Endothelial cell of umbilical vein (primary cell): ENCODE data around the gene RPL22. TPM values are rescaled to one million over a fixed set of nuclear protein-coding genes. Genes with fewer than 3 reads are reported as not detected.

Source experiments
- BruUV-seq: library from RNA; stranded (reverse); fragments of 400-500 nt; replicated peaks from 2 replicates; lab custom pipeline; 2021; lab: Mats Ljungman, UMichigan
- CTCF ChIA-PET: fragments of 300-600, 350-600 bp; sonication (Branson Sonifier 250); formaldehyde crosslinking; loops from one replicate; lab custom pipeline; 2021; ENCODE audit warnings: antibody characterized with exemption, inconsistent platforms; lab: Charles Lee
- POLR2A ChIA-PET: fragments of 300-600, 350-600 bp; sonication (Branson Sonifier 250); formaldehyde crosslinking; loops from one replicate; lab custom pipeline; 2021; ENCODE audit warnings: antibody characterized with exemption, inconsistent platforms; lab: Charles Lee
- DNase-seq: peaks from one replicate; pipeline ENCODE4 v3.0.0-alpha.2; 2011; ENCODE audit warnings: low read depth, low spot score
- FAIRE-seq: peaks from 2 replicates; lab custom pipeline; 2011; peaks lifted over from hg19 to GRCh38; lab: Jason Lieb, UNC
- H2AFZ ChIP-seq: 2 replicates; pipeline ENCODE4 v1.6.0; 2012; ENCODE audit warnings: low read depth, low read length, control low read depth, inconsistent platforms
- H3K27ac ChIP-seq: 2 replicates; pipeline ENCODE4 v1.5.1; 2011; ENCODE audit warnings: low read depth, mild to moderate bottlenecking, control low read depth, low read length, moderate library complexity; ENCODE audit not compliant: insufficient read depth
- H3K27me3 ChIP-seq, 2 experiments: 2 replicates each; pipeline versions ENCODE4 v1.6.0 to v1.6.1; 2011; ENCODE audit warnings: low read length in 2 of 2, mixed read lengths in 1 of 2; ENCODE audit not compliant: control insufficient read depth in 2 of 2, insufficient read depth in 2 of 2
- H3K36me3 ChIP-seq, 2 experiments: 2 replicates in 1 of 2; 3 replicates in 1 of 2; pipeline ENCODE4 v1.5.1; 2011; ENCODE audit warnings: low read length in 2 of 2, mild to moderate bottlenecking in 1 of 2, moderate library complexity in 1 of 2; ENCODE audit not compliant: control insufficient read depth in 2 of 2, insufficient read depth in 2 of 2; ENCODE audit errors: extremely low read depth in 1 of 2
- H3K4me1 ChIP-seq: 3 replicates; pipeline ENCODE4 v1.5.1; 2011; ENCODE audit warnings: mild to moderate bottlenecking, low read length; ENCODE audit not compliant: control insufficient read depth, insufficient read depth; ENCODE audit errors: extremely low read depth
- H3K4me2 ChIP-seq: 2 replicates; pipeline ENCODE4 v1.6.1; 2011; ENCODE audit warnings: low read length, control low read depth, mixed read lengths; ENCODE audit not compliant: insufficient read depth
- H3K4me3 ChIP-seq, 3 experiments: fragments of 200-600 bp in 1 of 3; sonication (generic), shearing (Covaris generic) in 1 of 3; replicated peaks in 1 of 3; 2 replicates each; pipeline ENCODE4 v1.5.1; 2011 to 2016; ENCODE audit warnings: control low read depth in 3 of 3, low read length in 3 of 3, mild to moderate bottlenecking in 2 of 3, inconsistent platforms in 1 of 3, low read depth in 1 of 3, moderate library complexity in 1 of 3; ENCODE audit not compliant: insufficient read depth in 1 of 3
- H3K79me2 ChIP-seq: 2 replicates; pipeline ENCODE4 v1.6.0; 2012; ENCODE audit warnings: low read length, inconsistent platforms; ENCODE audit not compliant: control insufficient read depth, insufficient read depth
- H3K9ac ChIP-seq: replicated peaks from 2 replicates; pipeline ENCODE3; 2011; ENCODE audit warnings: low read length, control low read depth; ENCODE audit not compliant: insufficient read depth; ENCODE audit errors: extremely low read depth
- H3K9me1 ChIP-seq: replicated peaks from 3 replicates; pipeline ENCODE4 v1.6.0; 2011; ENCODE audit warnings: mild to moderate bottlenecking, low read length; ENCODE audit not compliant: control insufficient read depth, insufficient read depth; ENCODE audit errors: extremely low read depth
- H3K9me3 ChIP-seq: replicated peaks from 2 replicates; pipeline ENCODE4 v1.5.1; 2012; ENCODE audit warnings: low read length, inconsistent platforms; ENCODE audit not compliant: control insufficient read depth, insufficient read depth
- H4K20me1 ChIP-seq: replicated peaks from 2 replicates; pipeline ENCODE3; 2011; ENCODE audit warnings: mild to moderate bottlenecking, low read length; ENCODE audit not compliant: control insufficient read depth, insufficient read depth; ENCODE audit errors: extremely low read depth
- CTCF ChIP-seq, 2 donors: IDR thresholded peaks; 1 replicate in 1 of 2; 2 replicates in 1 of 2; pipeline ENCODE4 v1.5.1; 2011; ENCODE audit warnings: low read length in 2 of 2, mild to moderate bottlenecking in 2 of 2, moderate library complexity in 2 of 2, control low read depth in 1 of 2, inconsistent platforms in 1 of 2, low read depth in 1 of 2; ENCODE audit not compliant: insufficient read depth in 1 of 2; ENCODE audit errors: extremely low read depth in 1 of 2
- EZH2 ChIP-seq: IDR thresholded peaks from 2 replicates; pipeline ENCODE4 v1.6.1; 2012; ENCODE audit warnings: borderline replicate concordance, low read depth, mild to moderate bottlenecking, moderate library complexity, low read length, inconsistent platforms; ENCODE audit not compliant: severe bottlenecking
- JUN ChIP-seq: IDR thresholded peaks from 2 replicates; pipeline ENCODE4 v1.6.1; 2011; ENCODE audit warnings: borderline replicate concordance, low read depth; ENCODE audit not compliant: insufficient read length, insufficient read depth
- MYC ChIP-seq: IDR thresholded peaks from one replicate; pipeline ENCODE4 v1.6.1; 2011; ENCODE audit warnings: mild to moderate bottlenecking, low read depth, low read length
- dilution Hi-C: fragments of 300-500 bp; cut with MboI; formaldehyde crosslinking; loops from one replicate; pipeline ENCODE4 v1.15.0; 2019; ENCODE audit warnings: low sequenced_read_pairs; ENCODE audit not compliant: extremely low pct_ligation_motif_present
- intact Hi-C: fragments of 100-400 bp; cut with micrococcal nuclease; formaldehyde crosslinking; loops from one replicate; pipeline ENCODE4 v1.10.0; 2022
- polyA plus RNA-seq, 4 experiments: library from polyadenylated mRNA; depleted of rRNA in 3 of 4; stranded (reverse) in 3 of 4; unstranded in 1 of 4; fragments of >200 nt; gene quantifications; 2 replicates each; pipeline versions ENCODE4 v1.2.1 to v1.2.3, GENCODE V29; 2011 to 2012; ENCODE audit warnings: missing spikeins in 1 of 4
- total RNA-seq: library from RNA; stranded (reverse); gene quantifications from 2 replicates; pipeline ENCODE4 v1.2.3, GENCODE V29; 2021

Gene RPL22
- total and polyA plus RNA-seq, 2 donors (not counting 3 experiments of a cell fraction or from before 2014, with no cell fraction given) = 71.2 to 343 TPM

GRCh38 chr1:6244401-6245049 lies 45.1 kb upstream of the RPL22 start:
- Histone ChIP-seq H2AFZ (no peak overlapping the region), H3K9me3 (no peaks in the 10 kb centered on the region), H3K79me2 (no peaks in the 10 kb centered on the region), H4K20me1 (no peaks in the 10 kb centered on the region), H3K9ac (no peak overlapping the region), H3K4me1 (peaks cover 5% of the 10 kb centered on the region), H3K27ac (no peak overlapping the region), H3K36me3 (no peaks in the 10 kb centered on the region), H3K9me1 (no peaks in the 10 kb centered on the region), H3K27me3 (peaks cover 36 to 50% of the 10 kb centered on the region in 2 experiments), H3K4me3 (no peak overlapping the region), H3K4me2 (no peak overlapping the region)
- DNase-seq (no peak), FAIRE-seq (no peak)
- peak; percentile 17 for TF ChIP-seq EZH2
- no peak for TF ChIP-seq MYC
- TF ChIP-seq CTCF (IDR thresholded peaks at IDR 0.05; ENCODE audit: extremely low read depth in 1 of 2, insufficient read depth in 1 of 2, low read depth in 1 of 2, low read length in 2 of 2) = no peak
- TF ChIP-seq JUN = no peak
- CTCF ChIA-PET = interaction anchor here (0.6 to 7.8 kb wide), 51 partner anchors 9 to 268 kb away, joined by 3 to 208 read pairs (median 5); partner anchors contain the start of genes ACOT7, GPR153, ICMT and RNF207
- no TSS peak for BruUV-seq
- intact Hi-C loops = loop anchor here (1.0 kb wide), 5 partner anchors 39 to 203 kb away; no protein-coding TSS in a partner anchor
- POLR2A ChIA-PET = interaction anchor here (1.1 kb wide), 1 partner anchor 40 kb away, joined by 3 read pairs; no protein-coding TSS in a partner anchor
- dilution Hi-C loops = no loop called here
